GM15510 (cell line): ENCODE results near the gene MGAT4C.

Experiments used
- POLR2A ChIP-seq: IDR thresholded peaks from 3 replicates; pipeline ENCODE4 v1.6.1; 2011; ENCODE audit warnings: borderline replicate concordance; ENCODE audit not compliant: insufficient read length; ENCODE audit errors: extremely low read depth

The MGAT4C gene

GRCh38 chr12:86158956-86159355 is 97.2 kb downstream of the MGAT4C start:
- TF ChIP-seq POLR2A, result no peak

GRCh38 chr12:86154620-86155019 is 101.6 kb downstream of the MGAT4C start:
- TF ChIP-seq POLR2A, result no peak

- no peak for TF ChIP-seq POLR2A
Observed at GRCh38 chr12:86148612-86149011, 107.6 kb downstream of the MGAT4C start.

GRCh38 chr12:86148071-86148470 is 108.1 kb downstream of the MGAT4C start:
- no peak for TF ChIP-seq POLR2A

GRCh38 chr12:86145156-86145555 is 111.0 kb downstream of the MGAT4C start:
- no peak for TF ChIP-seq POLR2A

- no peak for TF ChIP-seq POLR2A
Observed at GRCh38 chr12:86143162-86143561, 113.0 kb downstream of the MGAT4C start.

- TF ChIP-seq POLR2A, result no peak
Observed at GRCh38 chr12:86139671-86140070, 116.5 kb downstream of the MGAT4C start.

- no peak for TF ChIP-seq POLR2A
Observed at GRCh38 chr12:86138770-86139169, 117.4 kb downstream of the MGAT4C start.

- TF ChIP-seq POLR2A, result no peak
Observed at GRCh38 chr12:86137936-86138335, 118.3 kb downstream of the MGAT4C start.

GRCh38 chr12:86134561-86134960 is 121.6 kb downstream of the MGAT4C start:
- no peak for TF ChIP-seq POLR2A

- TF ChIP-seq POLR2A, result no peak
Observed at GRCh38 chr12:86122846-86123468, 133.2 kb downstream of the MGAT4C start.

- TF ChIP-seq POLR2A, result no peak
Observed at GRCh38 chr12:86118161-86118560, 138.0 kb downstream of the MGAT4C start.

GRCh38 chr12:86117711-86118110 is 138.5 kb downstream of the MGAT4C start:
- no peak for TF ChIP-seq POLR2A

GRCh38 chr12:86104087-86104486 is 152.1 kb downstream of the MGAT4C start:
- no peak for TF ChIP-seq POLR2A

- TF ChIP-seq POLR2A, result no peak
Observed at GRCh38 chr12:86097161-86097560, 159.0 kb downstream of the MGAT4C start.

GRCh38 chr12:86091681-86092080 is 164.5 kb downstream of the MGAT4C start:
- no peak for TF ChIP-seq POLR2A

GRCh38 chr12:86081843-86082242 is 174.3 kb downstream of the MGAT4C start:
- no peak for TF ChIP-seq POLR2A
